IPS-18a (cell line): ENCODE results near the gene NELL1.

Experiments
- H3K27ac ChIP-seq: one replicate; pipeline ENCODE4 v1.5.1; 2013; ENCODE audit warnings: low read length
- H3K27me3 ChIP-seq: one replicate; pipeline ENCODE4 v1.6.1; 2013; ENCODE audit warnings: mild to moderate bottlenecking, low read length; ENCODE audit not compliant: control insufficient read depth, insufficient read depth
- H3K36me3 ChIP-seq: one replicate; pipeline ENCODE4 v1.6.1; 2013; ENCODE audit warnings: low read depth, low read length; ENCODE audit not compliant: control insufficient read depth
- H3K4me1 ChIP-seq: one replicate; pipeline ENCODE4 v1.6.1; 2013; ENCODE audit warnings: low read depth, low read length; ENCODE audit not compliant: control insufficient read depth
- H3K4me3 ChIP-seq: one replicate; pipeline ENCODE4 v1.5.1; 2013; ENCODE audit warnings: low read length
- H3K9ac ChIP-seq: one replicate; pipeline ENCODE4 v1.6.1; 2013; ENCODE audit warnings: mild to moderate bottlenecking, low read length, moderate library complexity
- H3K9me3 ChIP-seq: one replicate; pipeline ENCODE4 v1.6.1; 2013; ENCODE audit warnings: low read depth, low read length; ENCODE audit not compliant: control insufficient read depth

NELL1 gene

GRCh38 chr11:21364866-21365624, 695.7 kb downstream of the NELL1 start:
- Histone ChIP-seq H3K4me3 (no peak overlapping the region), H3K9me3 (no peaks in the 10 kb centered on the region), H3K27me3 (no peaks in the 10 kb centered on the region), H3K36me3 (no peaks in the 10 kb centered on the region), H3K4me1 (no peaks in the 10 kb centered on the region), H3K9ac (no peak overlapping the region), H3K27ac (no peak overlapping the region)

- Histone ChIP-seq H3K4me3 (no peak overlapping the region), H3K9me3 (no peaks in the 10 kb centered on the region), H3K9ac (no peak overlapping the region), H3K27ac (no peak overlapping the region), H3K27me3 (no peaks in the 10 kb centered on the region), H3K4me1 (no peaks in the 10 kb centered on the region), H3K36me3 (no peaks in the 10 kb centered on the region)
Observed at GRCh38 chr11:21369947-21370346, 700.6 kb downstream of the NELL1 start.

- Histone ChIP-seq H3K36me3 (no peaks in the 10 kb centered on the region), H3K9me3 (no peaks in the 10 kb centered on the region), H3K27me3 (no peaks in the 10 kb centered on the region), H3K9ac (no peak overlapping the region), H3K27ac (no peak overlapping the region), H3K4me1 (no peaks in the 10 kb centered on the region), H3K4me3 (no peak overlapping the region)
Observed at GRCh38 chr11:21371044-21371443, 701.7 kb downstream of the NELL1 start.

DNA sequence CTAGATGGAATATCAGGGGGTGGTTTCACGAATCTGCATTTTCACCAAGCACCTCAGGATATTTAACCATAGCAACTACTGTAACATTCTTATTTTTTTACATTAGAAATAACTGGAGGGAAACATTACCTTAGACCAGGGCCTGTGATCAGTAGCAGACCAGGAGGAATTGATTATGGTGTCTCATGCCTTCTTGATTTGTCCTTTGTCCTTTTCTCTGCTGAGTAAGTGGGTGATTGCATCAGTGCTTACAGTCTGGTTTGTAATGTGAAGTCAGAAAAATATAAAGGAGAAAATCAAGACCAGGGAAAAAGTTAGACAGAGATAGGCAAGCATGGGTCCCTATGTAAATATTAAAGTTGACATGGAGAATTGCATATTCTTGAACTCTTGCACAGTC, 703.3 kb downstream of the NELL1 start:
- Histone ChIP-seq H3K36me3 (no peaks in the 10 kb centered on the region), H3K9me3 (no peaks in the 10 kb centered on the region), H3K27me3 (no peaks in the 10 kb centered on the region), H3K4me3 (no peak overlapping the region), H3K4me1 (no peaks in the 10 kb centered on the region), H3K27ac (no peak overlapping the region), H3K9ac (no peak overlapping the region)

- H3K9me3 ChIP-seq, result no peaks in the 10 kb centered on the region
- no peak overlapping the region for H3K27ac ChIP-seq
- no peaks in the 10 kb centered on the region for H3K36me3 ChIP-seq
- H3K9ac ChIP-seq, result no peak overlapping the region
- no peak overlapping the region for H3K4me3 ChIP-seq
- H3K4me1 ChIP-seq, result no peaks in the 10 kb centered on the region
- no peaks in the 10 kb centered on the region for H3K27me3 ChIP-seq
Observed at GRCh38 chr11:21374376-21374775, 705.0 kb downstream of the NELL1 start.

GRCh38 chr11:21385669-21386440, 716.5 kb downstream of the NELL1 start:
- H3K4me1 ChIP-seq, result no peaks in the 10 kb centered on the region
- H3K4me3 ChIP-seq, result no peak overlapping the region
- H3K9me3 ChIP-seq, result no peaks in the 10 kb centered on the region
- no peak overlapping the region for H3K27ac ChIP-seq
- H3K27me3 ChIP-seq, result no peaks in the 10 kb centered on the region
- H3K9ac ChIP-seq, result no peak overlapping the region
- no peaks in the 10 kb centered on the region for H3K36me3 ChIP-seq

GRCh38 chr11:21390430-21390829, 721.0 kb downstream of the NELL1 start:
- Histone ChIP-seq H3K27me3 (no peaks in the 10 kb centered on the region), H3K27ac (no peak overlapping the region), H3K4me1 (no peaks in the 10 kb centered on the region), H3K36me3 (no peaks in the 10 kb centered on the region), H3K9ac (no peak overlapping the region), H3K9me3 (no peaks in the 10 kb centered on the region), H3K4me3 (no peak overlapping the region)

GRCh38 chr11:21396342-21397008, 727.1 kb downstream of the NELL1 start:
- no peak overlapping the region for H3K9ac ChIP-seq
- no peak overlapping the region for H3K27ac ChIP-seq
- H3K27me3 ChIP-seq, result no peaks in the 10 kb centered on the region
- H3K4me3 ChIP-seq, result no peak overlapping the region
- H3K9me3 ChIP-seq, result no peaks in the 10 kb centered on the region
- H3K4me1 ChIP-seq, result peaks cover 1% of the 10 kb centered on the region
- no peaks in the 10 kb centered on the region for H3K36me3 ChIP-seq

GRCh38 chr11:21398195-21398594, 728.8 kb downstream of the NELL1 start:
- Histone ChIP-seq H3K4me3 (no peak overlapping the region), H3K27ac (no peak overlapping the region), H3K4me1 (peaks cover 2% of the 10 kb centered on the region), H3K27me3 (no peaks in the 10 kb centered on the region), H3K9me3 (no peaks in the 10 kb centered on the region), H3K36me3 (no peaks in the 10 kb centered on the region), H3K9ac (no peak overlapping the region)

DNA sequence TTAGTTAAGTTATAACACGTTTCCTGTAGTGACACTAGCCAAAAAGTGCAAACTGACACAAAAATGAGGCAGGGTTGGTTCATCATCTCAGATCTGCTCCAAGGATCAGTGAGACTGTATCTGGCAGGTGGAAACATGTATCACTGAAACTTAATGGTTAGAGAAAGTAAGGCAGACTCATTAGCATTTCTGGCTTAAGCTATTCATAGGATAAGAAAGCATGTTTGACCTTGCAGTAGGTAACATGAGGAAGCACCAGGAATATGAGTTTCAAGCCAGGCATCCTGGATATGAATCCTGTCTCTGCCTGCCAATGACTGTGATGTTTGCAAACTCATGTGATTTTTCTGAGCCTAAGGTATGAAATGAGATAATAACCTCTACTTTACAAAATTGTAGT, 732.1 kb downstream of the NELL1 start:
- no peaks in the 10 kb centered on the region for H3K27me3 ChIP-seq
- peaks cover 2% of the 10 kb centered on the region for H3K4me1 ChIP-seq
- H3K4me3 ChIP-seq, result no peak overlapping the region
- no peaks in the 10 kb centered on the region for H3K36me3 ChIP-seq
- no peak overlapping the region for H3K9ac ChIP-seq
- no peak overlapping the region for H3K27ac ChIP-seq
- no peaks in the 10 kb centered on the region for H3K9me3 ChIP-seq

DNA sequence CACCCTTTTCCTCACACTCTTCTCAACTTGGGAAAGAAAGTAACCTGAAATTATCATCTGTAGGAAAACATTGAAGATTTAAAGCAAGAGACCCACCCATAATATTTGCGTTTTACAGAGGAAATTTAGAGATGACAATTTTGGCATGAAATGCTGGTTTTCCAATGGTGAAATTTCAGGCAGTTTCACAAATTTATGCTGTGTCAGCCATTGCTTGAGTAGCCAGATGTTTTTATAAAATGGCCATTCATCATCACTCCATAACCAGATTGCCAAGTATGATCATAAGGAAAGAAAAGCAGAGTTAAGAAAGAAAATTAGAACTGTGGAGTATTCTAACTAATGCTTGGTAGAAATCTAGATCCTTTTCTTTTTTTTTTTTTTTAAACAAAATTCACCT, 732.9 kb downstream of the NELL1 start:
- no peaks in the 10 kb centered on the region for H3K27me3 ChIP-seq
- H3K27ac ChIP-seq, result no peak overlapping the region
- no peak overlapping the region for H3K9ac ChIP-seq
- H3K4me1 ChIP-seq, result peaks cover 2% of the 10 kb centered on the region
- H3K36me3 ChIP-seq, result no peaks in the 10 kb centered on the region
- H3K4me3 ChIP-seq, result no peak overlapping the region
- H3K9me3 ChIP-seq, result no peaks in the 10 kb centered on the region
